Tibial nerve (tissue), 4 donors: ENCODE results near the gene GPR153. TPM values are rescaled to one million over a fixed set of nuclear protein-coding genes. Genes with fewer than 3 reads are reported as not detected.

ENCODE experiments used
- DNase-seq, 2 donors: peaks; one replicate each; pipeline ENCODE4 v3.0.0-alpha.2; 2019; ENCODE audit warnings: low spot score in 2 of 2
- H3K27ac ChIP-seq, 4 donors: fragments of 200-600 bp; sonication (generic) in 3 of 4; one replicate each; pipeline ENCODE4 v1.5.1; 2017 to 2019; ENCODE audit warnings: mild to moderate bottlenecking in 1 of 4
- H3K27me3 ChIP-seq, 2 donors: fragments of 200-600 bp; sonication (generic) in 1 of 2; one replicate each; pipeline versions ENCODE4 v1.5.1 to v1.6.0; 2017 to 2019
- H3K36me3 ChIP-seq, 3 donors: fragments of 200-600 bp; sonication (generic); one replicate each; pipeline ENCODE4 v1.5.1; 2018 to 2019
- H3K4me1 ChIP-seq, 4 donors: fragments of 200-600 bp; sonication (generic) in 3 of 4; one replicate each; pipeline ENCODE4 v1.5.1; 2017 to 2019
- H3K4me3 ChIP-seq, 4 donors: fragments of 200-600 bp; sonication (generic) in 3 of 4; one replicate each; pipeline ENCODE4 v1.5.1; 2017 to 2019; ENCODE audit warnings: mild to moderate bottlenecking in 1 of 4, moderate library complexity in 1 of 4
- H3K9me3 ChIP-seq, 4 donors: fragments of 200-600 bp; sonication (generic) in 3 of 4; one replicate each; pipeline ENCODE4 v1.5.1; 2017 to 2019
- CTCF ChIP-seq, 5 experiments: fragments of 200-600 bp in 3 of 5; fragments of 450-650 bp in 2 of 5; sonication (generic) in 3 of 5; IDR thresholded peaks; one replicate each; pipeline ENCODE4 v1.5.1; 2016 to 2019; ENCODE audit warnings: antibody characterized with exemption in 5 of 5, mild to moderate bottlenecking in 3 of 5, moderate library complexity in 2 of 5
- EP300 ChIP-seq, 2 donors: sonication (generic); formaldehyde crosslinking; IDR thresholded peaks; one replicate each; pipeline ENCODE4 v1.6.1; 2017; ENCODE audit warnings: antibody characterized with exemption in 2 of 2, mild to moderate bottlenecking in 1 of 2
- POLR2A ChIP-seq, 2 donors: fragments of 450-650 bp; IDR thresholded peaks; one replicate each; pipeline ENCODE4 v1.6.1; 2017; ENCODE audit warnings: antibody characterized with exemption in 2 of 2, mild to moderate bottlenecking in 2 of 2, moderate library complexity in 2 of 2
- WGBS, 2 donors: methylation state at CpG; one replicate each; pipeline ENCODE4 v1.1.5; 2018; 5-methylcytosine and 5-hydroxymethylcytosine counted together
- total RNA-seq, 4 donors: library from RNA; depleted of rRNA; stranded (reverse); fragments of >200 nt; gene quantifications; one replicate each; pipeline ENCODE4 v1.1.0, GENCODE V29; 2016

The GPR153 gene
- total RNA-seq, 4 donors from 2014 or later, result 10.3 to 12.7 (median 11.3) TPM

- Histone ChIP-seq H3K9me3 (no peaks in the 10 kb centered on the region), H3K27ac (no peak overlapping the region), H3K36me3 (no peaks in the 10 kb centered on the region), H3K4me3 (no peak overlapping the region), H3K27me3 (no peaks in the 10 kb centered on the region), H3K4me1 (no peaks in the 10 kb centered on the region)
- TF ChIP-seq CTCF (IDR thresholded peaks at IDR 0.05) (no peak), EP300 (IDR thresholded peaks at IDR 0.05) (no peak), POLR2A (IDR thresholded peaks at IDR 0.05) (no peak)
- 94 to 95% methylated on average over 15 of the region's 15 CpGs for WGBS, 2 donors
- DNase-seq, result no peak
These were observed 46.2 kb upstream of the GPR153 start for GRCh38 chr1:6307099-6307498.

- TF ChIP-seq CTCF (IDR thresholded peaks at IDR 0.05), result no peak
- TF ChIP-seq EP300 (IDR thresholded peaks at IDR 0.05), result no peak
- no peak for TF ChIP-seq POLR2A (IDR thresholded peaks at IDR 0.05)
- 73 to 75% methylated on average over 15 of the region's 15 CpGs for whole genome bisulfite sequencing, 2 donors
- Histone ChIP-seq H3K27me3 (no peaks in the 10 kb centered on the region), H3K4me1 (no peaks in the 10 kb centered on the region), H3K4me3 (no peak overlapping the region), H3K9me3 (no peaks in the 10 kb centered on the region), H3K36me3 (peaks cover 0 to 6% (median 0%) of the 10 kb centered on the region in 3 donors), H3K27ac (no peak overlapping the region)
- DNase-seq, result no peak
These were observed 42.6 kb upstream of the GPR153 start for GRCh38 chr1:6303397-6304012.

GRCh38 chr1:6302568-6302967 lies 41.7 kb upstream of the GPR153 start:
- no peaks in the 10 kb centered on the region for H3K9me3 ChIP-seq
- H3K4me1 ChIP-seq, result no peaks in the 10 kb centered on the region
- 87 to 88% methylated on average over 5 to 7 of the region's 7 CpGs for WGBS, 2 donors
- no peaks in the 10 kb centered on the region for H3K27me3 ChIP-seq
- TF ChIP-seq CTCF (IDR thresholded peaks at IDR 0.05), result no peak
- TF ChIP-seq POLR2A (IDR thresholded peaks at IDR 0.05), result no peak
- no peak for TF ChIP-seq EP300 (IDR thresholded peaks at IDR 0.05)
- H3K27ac ChIP-seq, result no peak overlapping the region
- H3K4me3 ChIP-seq, result no peak overlapping the region
- no peak for DNase-seq
- peaks cover 0 to 8% (median 0%) of the 10 kb centered on the region in 3 donors for H3K36me3 ChIP-seq

GRCh38 chr1:6301526-6301925 lies 40.6 kb upstream of the GPR153 start:
- Histone ChIP-seq H3K4me1 (no peaks in the 10 kb centered on the region), H3K4me3 (no peak overlapping the region), H3K27ac (no peak overlapping the region), H3K36me3 (peaks cover 0 to 8% (median 0%) of the 10 kb centered on the region in 3 donors), H3K27me3 (no peaks in the 10 kb centered on the region), H3K9me3 (no peaks in the 10 kb centered on the region)
- 88 to 95% methylated on average over 8 of the region's 8 CpGs for WGBS, 2 donors
- DNase-seq, result no peak
- no peak for TF ChIP-seq POLR2A (IDR thresholded peaks at IDR 0.05)
- TF ChIP-seq CTCF (IDR thresholded peaks at IDR 0.05), result no peak
- TF ChIP-seq EP300 (IDR thresholded peaks at IDR 0.05), result no peak

GRCh38 chr1:6300342-6301048 lies 39.6 kb upstream of the GPR153 start:
- Histone ChIP-seq H3K9me3 (no peaks in the 10 kb centered on the region), H3K36me3 (peaks cover 0 to 8% (median 0%) of the 10 kb centered on the region in 3 donors), H3K4me3 (no peak overlapping the region), H3K27me3 (no peaks in the 10 kb centered on the region), H3K4me1 (no peaks in the 10 kb centered on the region), H3K27ac (no peak overlapping the region)
- DNase-seq, result no peak
- WGBS, 2 donors, result 87 to 89% methylated on average over 32 of the region's 32 CpGs
- TF ChIP-seq CTCF (IDR thresholded peaks at IDR 0.05), result no peak
- TF ChIP-seq POLR2A (IDR thresholded peaks at IDR 0.05), result no peak
- TF ChIP-seq EP300 (IDR thresholded peaks at IDR 0.05), result no peak
